HT-29 (cell line): ENCODE data around the gene IFITM10. TPM values are rescaled to one million over a fixed set of nuclear protein-coding genes. Genes with fewer than 3 reads are reported as not detected.

Source experiments
- DNase-seq: peaks from one replicate; pipeline ENCODE4 v3.0.0-alpha.2; 2015; ENCODE audit warnings: low spot score
- total RNA-seq: library from RNA; depleted of rRNA; stranded (reverse); fragments of >200 nt; shearing (Covaris generic); gene quantifications from 2 replicates; pipeline ENCODE4 v1.2.3, GENCODE V29; 2014

Gene IFITM10
- total RNA-seq, 1 experiment from 2014 or later: 4.1 TPM

DNA sequence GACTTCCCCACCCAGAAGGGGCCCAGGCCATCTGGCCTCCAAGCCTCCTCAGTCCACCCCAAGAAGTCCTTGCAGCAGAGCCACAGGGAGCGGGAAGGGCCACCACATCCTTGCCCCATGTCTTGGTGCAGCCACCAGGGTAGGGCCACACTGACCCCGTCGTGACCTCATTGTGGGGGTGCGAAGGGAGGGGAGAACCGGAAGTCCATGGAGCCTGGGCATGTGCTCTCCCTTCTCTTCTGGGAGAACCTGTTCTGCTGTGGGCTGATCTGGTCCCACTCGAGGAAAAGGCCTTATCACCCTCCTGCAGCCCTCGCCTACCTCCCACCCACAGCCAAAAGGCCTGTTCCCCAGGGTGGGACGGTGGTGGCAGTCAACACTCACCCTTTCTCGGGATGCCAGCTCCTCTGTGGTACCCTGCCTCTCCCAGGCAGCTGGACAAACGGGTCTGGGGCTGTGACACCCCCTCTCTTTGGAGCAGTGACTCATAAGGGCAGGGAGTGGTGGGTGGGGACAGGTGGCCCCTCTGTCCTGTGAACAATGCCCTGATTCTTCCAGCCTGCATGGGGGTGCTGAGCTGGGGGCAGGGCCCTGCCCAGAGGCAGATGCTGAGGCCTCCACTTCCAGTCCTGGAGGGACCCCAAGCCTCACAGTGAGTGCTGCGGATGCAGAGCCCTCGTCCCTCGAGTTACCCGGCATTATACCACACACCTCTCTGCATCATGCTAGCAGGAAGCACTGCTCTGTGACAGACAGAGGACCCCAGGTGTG, 27.9 kb upstream of the IFITM10 start:
- peak; percentile 80 for DNase-seq

DNA sequence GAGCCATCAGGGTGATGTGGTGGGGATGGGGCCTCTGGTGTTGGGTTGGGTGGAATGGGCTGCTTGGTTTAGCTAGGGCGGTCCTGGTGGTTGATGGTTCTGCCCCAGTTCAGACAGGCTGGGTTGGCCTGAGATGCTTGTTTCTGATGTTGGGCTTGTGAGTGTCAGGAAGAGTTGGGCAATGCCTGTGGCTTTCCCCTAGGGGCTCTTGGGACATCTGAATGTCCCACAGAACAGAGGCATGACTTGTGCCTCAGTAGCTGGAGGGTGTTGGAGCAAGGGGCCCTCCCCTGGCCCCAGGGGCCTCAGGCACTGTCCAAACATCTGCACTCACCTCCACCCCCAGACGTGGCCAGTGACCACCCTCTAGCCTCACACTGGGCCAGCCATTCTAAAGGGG, 27.3 kb upstream of the IFITM10 start:
- no peak for DNase-seq

DNA sequence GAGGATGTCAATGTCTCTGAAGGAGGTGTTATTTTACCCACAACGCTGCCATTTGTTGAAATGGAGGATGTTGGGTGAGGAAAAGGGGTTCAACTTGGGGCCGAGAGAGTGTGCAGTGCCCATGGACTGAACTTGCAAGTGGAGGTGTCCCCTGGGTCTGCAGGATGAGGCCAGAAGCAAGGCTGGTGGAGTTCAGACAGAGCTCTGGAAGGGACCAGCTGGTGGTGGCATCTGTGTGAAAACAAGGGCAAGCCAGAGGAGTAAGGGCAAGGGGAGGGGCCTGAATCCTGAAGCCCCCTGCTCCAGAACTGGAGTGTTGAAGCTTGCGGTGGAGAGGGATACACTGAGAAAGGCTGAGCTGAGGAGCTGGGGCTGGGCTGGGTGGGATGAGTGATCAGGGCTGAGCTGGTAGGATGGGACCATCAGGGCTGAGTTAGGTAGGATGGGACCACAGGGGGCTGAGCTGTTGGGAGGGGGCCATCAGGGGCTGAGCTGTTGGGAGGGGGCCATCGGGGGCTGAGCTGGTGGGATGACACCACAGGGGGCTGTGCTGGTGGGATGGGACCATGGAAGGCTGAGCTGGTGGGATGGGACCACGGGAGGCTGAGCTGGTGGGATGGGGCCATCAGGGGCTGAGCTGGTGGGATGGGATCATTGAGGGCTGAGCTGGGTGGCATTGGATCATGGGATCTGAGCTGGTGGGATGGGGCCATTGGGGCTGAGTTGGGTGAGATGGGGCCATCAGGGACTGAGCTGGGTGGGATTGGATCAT, 26.7 kb upstream of the IFITM10 start:
- DNase-seq: no peak

DNA sequence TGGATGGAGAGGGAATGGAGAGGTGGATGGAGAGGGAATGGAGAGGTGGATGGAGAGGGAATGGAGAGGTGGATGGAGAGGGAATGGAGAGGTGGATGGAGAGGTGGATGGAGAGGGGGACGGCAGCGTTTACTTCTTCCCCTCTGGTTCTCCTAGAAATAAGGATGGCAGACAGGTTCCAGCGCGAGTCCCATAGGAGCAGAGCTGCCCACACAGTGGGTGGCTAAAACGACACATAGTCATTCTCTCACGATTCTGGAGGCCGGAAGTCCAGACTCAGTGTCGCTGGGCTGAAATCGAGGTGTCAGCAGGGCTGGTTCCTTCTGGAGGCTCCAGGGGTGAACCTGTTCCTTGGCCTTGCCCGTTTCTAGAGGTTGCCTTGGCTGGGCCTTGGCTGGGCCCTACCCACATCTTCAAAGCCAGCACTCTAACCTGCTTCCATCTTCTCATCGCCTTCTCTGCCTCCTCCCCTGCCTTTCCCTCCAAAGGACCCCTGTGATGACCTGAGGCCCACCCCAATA, 26.0 kb upstream of the IFITM10 start:
- no peak for DNase-seq

DNA sequence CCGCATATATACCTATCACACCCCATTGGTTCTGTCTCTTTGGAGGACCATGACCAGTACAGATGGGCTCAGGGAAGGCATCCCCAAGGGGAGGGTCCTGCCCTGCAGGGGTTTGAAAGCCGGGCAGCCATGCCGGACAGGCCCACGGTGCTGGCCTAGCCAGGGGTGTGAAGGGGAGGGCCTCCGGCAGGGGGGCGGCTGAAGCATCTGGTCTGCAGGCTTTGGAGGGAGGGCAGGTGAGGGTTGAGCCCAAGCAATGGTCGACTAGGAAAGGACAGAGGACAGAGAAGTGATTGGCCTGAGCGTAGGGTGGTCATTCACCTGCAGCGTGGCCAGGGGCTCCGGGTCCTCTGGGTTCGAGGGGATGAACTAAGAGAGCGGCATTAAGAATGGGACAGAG, 24.5 kb upstream of the IFITM10 start:
- no peak for DNase-seq

DNA sequence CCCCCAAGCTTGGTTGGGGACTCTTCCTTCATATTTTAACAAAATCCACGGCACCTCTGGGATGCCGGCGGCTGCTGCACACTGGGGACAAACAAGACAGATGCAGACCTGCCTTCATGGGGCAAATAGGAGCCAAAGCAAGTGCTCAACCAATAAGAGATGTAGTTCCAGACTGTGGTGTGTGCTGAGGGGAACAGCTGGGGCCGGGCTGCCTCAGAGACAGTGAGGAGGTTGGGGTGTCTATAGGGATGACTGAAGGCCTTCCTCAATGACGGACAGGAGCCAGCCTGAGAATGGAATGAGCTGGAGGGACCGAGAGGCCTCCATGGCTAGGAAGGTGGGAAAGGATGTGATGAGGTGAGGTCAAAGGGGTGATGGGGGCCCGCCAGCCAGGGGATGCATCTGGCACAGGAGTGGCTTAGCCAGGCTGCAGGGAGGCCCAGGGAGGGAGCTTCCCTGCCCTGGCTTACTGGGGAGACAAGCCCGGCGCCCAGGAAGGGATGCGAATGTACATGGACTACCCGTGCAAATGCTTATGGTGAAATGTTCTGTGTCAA, 23.7 kb upstream of the IFITM10 start:
- no peak for DNase-seq

DNA sequence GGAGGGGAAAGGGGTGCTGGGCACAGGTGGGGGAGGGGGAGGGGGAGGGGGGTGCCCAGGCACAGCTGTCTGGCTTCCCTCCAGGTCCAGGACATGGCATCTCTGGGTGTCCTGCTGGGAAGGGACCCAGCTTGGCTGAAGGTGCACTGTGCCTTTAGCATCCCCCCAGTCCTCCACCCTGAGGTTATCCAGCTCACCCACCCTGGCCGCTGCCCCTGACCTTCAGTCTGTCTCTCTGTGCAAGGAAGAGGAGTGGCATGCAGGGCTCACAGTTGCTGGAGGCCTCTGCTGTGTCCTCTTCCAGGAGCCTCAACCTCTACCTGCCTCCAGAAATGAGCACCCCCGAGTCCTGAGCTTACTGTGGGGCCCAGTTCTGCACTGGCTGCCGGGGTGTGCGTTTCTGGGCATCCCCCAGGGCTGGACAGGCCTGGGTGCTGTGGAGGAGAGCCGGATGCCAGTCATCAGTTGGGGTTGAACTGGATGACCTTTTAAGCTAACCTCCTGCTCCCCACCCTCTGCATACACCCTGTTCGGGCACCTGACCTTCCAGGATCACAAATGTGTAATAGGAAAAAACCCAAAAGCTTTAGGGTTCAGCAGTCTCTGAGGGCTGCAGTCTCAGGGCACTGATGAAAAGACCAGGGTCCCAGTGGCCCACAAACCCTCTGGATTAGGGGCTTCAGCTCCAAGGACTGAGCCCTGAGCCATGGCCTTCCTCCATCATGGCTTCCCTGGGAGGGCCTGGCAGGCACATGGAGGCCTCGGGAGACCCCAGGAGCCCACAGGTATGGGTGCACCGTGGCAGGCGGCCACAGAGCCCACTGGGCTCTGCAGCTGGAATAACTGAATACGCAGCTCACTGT, 23.0 kb upstream of the IFITM10 start:
- no peak for DNase-seq

DNA sequence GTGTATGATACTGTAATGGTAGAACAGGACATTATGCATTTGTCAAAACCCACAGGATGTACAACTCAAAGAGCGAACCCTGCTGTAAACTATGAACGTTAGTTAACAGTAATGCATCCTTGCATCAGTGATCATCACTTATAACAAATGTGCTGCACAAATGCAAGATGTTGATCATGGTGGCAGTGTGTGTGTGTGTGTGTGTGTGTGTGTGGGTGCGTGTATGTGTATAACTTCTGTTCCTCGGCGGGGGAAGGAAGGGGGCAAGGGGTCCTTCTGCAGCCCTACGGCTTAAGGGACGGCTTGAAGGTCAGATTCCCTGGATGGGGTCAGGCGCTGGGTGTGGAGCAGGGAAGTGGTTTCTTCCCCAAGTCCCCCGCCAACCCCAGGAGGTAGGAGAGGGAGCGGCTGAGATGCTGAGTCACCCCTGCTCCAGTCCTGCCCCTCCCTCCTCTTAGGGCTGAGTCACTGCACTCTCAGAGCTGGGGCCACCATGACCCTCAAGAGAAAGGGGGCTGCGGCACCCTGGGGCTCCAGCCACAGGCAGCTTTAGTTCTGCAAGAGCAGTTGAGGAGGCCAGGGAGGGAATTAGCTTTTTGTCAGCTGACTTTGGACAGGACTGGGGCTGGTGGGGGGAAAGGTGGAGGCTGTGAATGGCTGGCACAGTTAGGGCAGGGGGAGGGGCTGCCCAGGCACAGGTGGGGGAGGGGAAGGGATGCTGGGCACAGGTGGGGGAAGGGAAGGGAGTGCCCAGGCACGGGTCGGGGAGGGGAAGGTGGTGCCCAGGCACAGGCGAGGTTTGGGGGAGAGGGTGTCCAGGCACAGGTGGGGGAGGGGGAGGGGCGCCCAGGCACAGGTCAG, 22.1 kb upstream of the IFITM10 start:
- DNase-seq: peak; percentile 84

DNA sequence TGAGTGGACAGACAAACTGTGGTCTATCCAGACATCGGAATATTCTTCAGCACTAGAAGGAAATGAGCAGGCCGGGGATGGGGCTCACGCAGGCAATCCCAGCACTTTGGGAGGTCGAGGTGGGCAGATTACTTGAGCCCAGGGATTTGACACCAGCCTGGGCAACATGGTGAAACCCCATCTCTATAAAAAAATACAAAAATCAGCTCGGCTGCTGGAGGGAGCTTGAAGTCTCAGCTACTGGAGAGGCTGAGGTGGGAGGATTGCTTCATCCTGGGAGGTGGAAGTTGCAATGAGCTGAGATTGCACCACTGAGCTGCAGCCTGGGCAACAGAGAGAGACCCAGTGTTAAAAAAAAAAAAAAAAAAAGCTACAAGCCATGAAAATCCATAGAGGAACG, 21.3 kb upstream of the IFITM10 start:
- DNase-seq: no peak

DNA sequence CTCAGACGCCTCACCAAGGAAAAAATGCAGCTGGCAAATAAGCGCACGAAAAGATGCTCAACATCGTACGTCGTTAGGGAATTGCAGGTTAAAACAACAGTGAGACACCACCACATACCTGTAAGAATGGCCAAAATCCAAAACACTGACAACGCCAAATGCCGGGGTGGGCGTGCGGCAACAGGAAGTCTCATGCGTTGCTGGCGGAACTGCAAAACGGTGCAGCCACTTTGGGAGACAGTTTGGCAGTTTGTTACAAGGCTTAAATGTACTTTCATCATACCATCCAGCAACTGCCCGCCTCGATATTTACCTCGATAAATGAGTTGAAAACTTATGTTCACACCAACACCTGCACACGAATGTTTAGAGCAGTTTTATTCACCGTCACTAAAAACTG, 20.9 kb upstream of the IFITM10 start:
- no peak for DNase-seq

DNA sequence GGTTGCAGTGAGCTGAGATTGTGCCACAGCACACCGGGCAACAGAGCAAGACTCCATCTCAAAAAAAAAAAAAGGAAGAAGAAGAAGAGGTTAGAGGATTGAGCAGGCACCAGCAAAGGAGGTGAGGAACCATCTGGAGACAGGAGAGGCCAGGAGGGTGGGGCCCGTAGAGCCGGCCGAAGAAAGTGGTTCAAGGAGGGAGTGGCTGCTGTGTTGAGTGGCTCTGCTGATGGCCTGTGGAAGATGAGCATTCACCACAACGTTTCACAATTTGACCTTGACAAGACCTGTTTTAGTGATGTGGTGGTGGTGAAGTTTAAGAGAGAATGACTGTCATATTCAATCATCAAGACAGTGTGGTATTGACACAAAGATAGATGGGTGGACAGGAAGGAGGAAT, 20.1 kb upstream of the IFITM10 start:
- DNase-seq: no peak

DNA sequence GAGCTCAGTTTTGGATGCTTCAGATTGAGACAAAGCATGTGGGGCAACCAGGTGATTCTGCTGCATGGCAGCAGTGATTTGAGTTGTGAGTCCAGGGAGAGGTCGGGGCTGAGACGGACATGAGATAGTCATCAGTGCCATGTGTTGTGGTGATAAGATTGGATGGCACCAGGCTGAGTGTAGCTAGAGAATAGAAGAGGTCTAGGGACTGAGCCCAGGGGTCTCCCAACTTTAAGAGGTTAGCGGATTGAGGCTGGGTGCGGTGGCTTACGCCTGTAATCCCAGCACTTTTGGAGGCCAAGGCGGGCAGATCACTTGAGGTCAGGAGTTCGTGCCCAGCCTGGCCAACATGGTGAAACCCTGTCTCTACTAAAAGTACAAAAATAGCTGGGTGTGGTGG, 19.7 kb upstream of the IFITM10 start:
- DNase-seq: no peak

DNA sequence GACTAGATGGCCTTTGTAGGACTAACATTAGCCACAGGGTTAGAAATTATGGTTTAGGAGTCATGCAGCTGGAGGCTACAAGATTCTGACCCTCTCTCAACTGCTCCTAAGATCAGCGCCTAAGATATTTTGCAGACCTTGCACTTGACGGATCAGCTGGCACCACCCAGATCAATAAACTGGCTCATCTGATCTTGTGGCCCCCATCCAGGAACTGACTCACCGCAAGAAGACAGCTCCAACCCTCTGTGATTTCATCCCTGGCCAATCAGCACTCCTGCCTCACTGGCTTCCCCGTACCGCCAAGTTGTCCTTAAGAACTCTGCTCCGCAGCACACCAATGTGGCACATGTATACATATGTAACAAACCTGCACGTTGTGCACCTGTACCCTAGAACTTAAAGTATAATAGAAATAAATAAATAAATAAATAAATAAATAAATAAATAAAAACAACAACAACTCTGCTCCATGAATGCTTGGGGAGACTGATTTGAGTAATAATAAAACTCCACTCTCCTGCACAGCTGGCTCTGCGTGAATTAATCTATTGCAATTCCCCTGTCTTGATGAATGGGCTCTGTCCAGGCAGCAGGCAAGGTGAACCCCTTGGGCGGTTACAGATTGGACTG, 19.0 kb upstream of the IFITM10 start:
- DNase-seq: peak; percentile 60

DNA sequence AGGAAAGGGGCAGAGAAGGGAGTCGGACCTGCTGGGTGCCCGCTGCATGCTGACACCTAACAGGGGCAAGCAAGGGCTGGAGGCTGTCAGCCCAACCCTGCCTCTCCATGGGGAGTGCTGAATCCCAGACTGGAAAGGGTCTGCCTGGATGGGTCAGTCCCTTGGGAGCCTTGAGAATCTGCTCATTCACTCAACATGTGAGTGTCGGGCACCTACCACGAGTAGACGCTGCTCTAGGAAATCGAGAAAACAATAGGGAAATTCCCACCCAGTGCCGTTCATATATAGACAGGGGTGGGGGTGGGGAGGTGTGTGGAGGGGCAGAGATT, 17.7 kb upstream of the IFITM10 start:
- no peak for DNase-seq

DNA sequence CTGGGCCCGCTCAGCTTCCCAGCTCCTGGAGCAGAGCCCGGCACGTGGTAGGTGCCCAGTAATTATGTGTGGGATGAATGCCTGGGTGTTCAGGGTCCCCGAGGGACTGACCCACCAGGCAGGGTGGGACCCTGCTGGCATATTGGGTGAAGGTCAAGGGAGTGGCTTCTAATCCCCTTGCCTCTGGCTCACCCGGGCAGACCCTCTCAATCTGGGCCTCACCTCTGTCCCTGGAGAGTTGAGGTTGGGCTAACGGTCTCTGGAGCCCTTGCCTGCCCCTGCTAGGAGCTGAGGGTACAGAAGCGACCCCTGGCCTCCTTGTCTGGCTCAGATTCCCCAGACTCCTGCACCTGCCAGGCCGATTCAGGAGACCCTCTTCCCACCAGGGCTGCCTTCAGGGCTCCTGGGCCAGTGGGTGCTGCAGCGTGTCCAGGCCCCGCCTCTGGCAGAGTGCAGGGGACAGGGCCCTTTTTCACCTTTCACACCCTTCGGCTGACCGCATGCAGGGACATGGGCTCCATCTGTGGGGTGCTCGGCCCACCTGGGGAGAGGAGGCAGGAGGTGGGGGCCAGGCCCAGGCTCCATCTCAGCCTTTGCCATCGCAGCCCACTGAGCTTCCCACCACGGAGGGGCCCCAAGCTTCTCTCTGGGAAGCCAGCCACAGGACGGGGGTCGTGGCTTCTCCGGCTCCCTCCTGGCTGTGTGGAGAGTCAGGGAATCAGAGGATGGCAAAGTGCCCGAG, 17.2 kb upstream of the IFITM10 start:
- DNase-seq: no peak

DNA sequence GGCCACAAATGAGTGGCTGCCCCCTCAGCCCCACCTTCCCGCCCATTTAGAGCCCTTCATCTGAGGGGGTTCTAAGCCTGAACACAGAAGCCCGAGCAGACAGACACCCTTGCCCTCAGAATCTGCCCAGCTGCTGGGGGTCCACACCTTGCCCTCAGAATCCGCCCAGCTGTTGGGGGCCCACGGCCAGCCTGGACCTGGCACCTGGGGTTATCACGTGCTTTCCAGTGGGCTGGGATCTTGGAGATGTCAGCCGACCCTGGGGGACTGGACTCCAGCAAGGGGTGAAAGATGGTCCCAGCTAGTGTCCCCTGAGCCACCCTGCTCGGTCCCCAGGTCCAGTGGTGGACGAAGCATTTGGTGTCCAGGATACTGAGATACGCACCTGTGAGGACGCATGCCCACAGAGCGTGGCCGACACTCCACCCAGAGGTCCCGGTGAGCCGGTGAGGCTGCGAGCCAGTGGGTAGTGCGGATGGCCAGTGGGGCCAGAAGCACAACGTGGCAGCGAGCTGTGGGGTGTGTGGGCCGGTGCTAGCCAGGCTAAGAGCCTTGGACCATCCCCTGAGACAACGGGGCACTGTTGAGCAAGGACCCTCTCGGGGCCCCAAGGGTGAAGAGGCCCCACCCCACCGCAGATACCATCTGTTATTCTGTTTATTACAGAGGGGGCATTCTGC, 16.5 kb upstream of the IFITM10 start:
- DNase-seq: no peak

DNA sequence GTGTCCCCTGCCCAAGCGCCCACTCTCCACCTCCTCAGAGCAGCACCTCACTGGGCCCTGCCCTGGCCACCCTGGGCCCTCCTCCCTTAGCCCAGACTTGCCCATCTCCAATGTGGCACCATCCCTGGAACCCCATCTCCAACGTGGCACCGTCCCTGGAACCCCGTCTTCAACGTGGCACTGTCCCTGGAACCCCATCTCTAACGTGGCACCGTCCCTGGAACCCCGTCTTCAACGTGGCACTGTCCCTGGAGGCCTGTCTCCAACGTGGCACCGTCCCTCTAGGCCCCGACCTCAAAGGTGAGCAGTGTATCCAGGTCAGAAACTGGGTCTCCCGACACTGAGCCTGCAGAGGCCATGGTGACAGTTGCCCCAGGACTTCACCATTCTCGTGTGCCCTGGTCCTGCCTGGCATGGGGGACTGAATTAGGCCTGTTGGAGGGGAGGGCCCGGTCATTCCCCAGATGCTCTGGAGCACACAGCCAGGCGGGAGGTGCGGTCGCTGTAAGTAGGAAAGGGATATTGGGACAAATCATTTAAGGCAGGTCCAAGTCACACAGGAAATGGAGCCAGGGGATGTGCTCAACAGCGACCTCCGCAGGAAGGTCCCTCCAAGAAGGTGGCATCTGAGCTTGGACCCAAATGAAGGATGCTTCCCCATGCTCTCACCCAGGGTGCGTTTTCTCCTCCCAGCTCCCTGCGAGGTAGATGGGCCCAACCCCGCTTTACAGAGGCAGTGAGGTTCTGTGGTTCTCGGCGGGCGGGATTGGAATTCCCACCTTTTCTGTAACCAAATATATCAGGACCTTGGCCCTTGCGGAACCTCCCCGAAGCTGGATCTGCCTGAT, 15.7 kb upstream of the IFITM10 start:
- no peak for DNase-seq
